Effector memory CD8-positive, alpha-beta T cell (primary cell): Measurements from ENCODE around the gene CCDC150.

Source experiments
- ATAC-seq: fragments of 150-1000 bp; cut with Tn5 transposase; replicated peaks from 2 replicates; pipeline ENCODE4 v1.10.0; 2021; ENCODE audit warnings: mild to moderate bottlenecking, moderate library complexity
- DNase-seq, 3 experiments: peaks; one replicate each; pipeline ENCODE4 v3.0.0; 2021
- H3K27ac Mint-ChIP-seq, 2 donors: one replicate each; pipeline ENCODE4 v1.8.0; 2022; ENCODE audit warnings: mild to moderate bottlenecking in 2 of 2, mixed read lengths in 2 of 2, moderate library complexity in 2 of 2
- H3K27me3 Mint-ChIP-seq, 2 donors: one replicate each; pipeline ENCODE4 v1.8.0; 2022; ENCODE audit warnings: mixed read lengths in 2 of 2
- H3K36me3 Mint-ChIP-seq: one replicate; pipeline ENCODE4 v1.8.0; 2022; ENCODE audit warnings: mild to moderate bottlenecking, moderate library complexity, mixed read lengths; ENCODE audit not compliant: insufficient read depth
- H3K4me1 Mint-ChIP-seq, 2 donors: one replicate each; pipeline ENCODE4 v1.8.0; 2022; ENCODE audit warnings: low read depth in 2 of 2, mixed read lengths in 2 of 2
- H3K4me3 Mint-ChIP-seq, 2 donors: one replicate each; pipeline ENCODE4 v1.8.0; 2022; ENCODE audit warnings: mild to moderate bottlenecking in 2 of 2, mixed read lengths in 2 of 2, moderate library complexity in 2 of 2
- H3K9me3 Mint-ChIP-seq, 2 donors: one replicate each; pipeline ENCODE4 v1.8.0; 2022; ENCODE audit warnings: mixed read lengths in 2 of 2

CCDC150 gene

GRCh38 chr2:196742216-196742615 is 102.7 kb downstream of the CCDC150 start:
- no peaks in the 10 kb centered on the region for H3K36me3 Mint-ChIP-seq
- H3K27me3 Mint-ChIP-seq: no peaks in the 10 kb centered on the region
- H3K27ac Mint-ChIP-seq: no peak overlapping the region
- no peak for DNase-seq
- H3K4me3 Mint-ChIP-seq: no peak overlapping the region
- ATAC-seq: no peak
- no peaks in the 10 kb centered on the region for H3K4me1 Mint-ChIP-seq
- H3K9me3 Mint-ChIP-seq: no peaks in the 10 kb centered on the region

GRCh38 chr2:196742685-196743084 is 103.2 kb downstream of the CCDC150 start:
- Mint-ChIP-seq H3K36me3 (no peaks in the 10 kb centered on the region), H3K4me3 (no peak overlapping the region), H3K9me3 (no peaks in the 10 kb centered on the region), H3K4me1 (no peaks in the 10 kb centered on the region), H3K27me3 (no peaks in the 10 kb centered on the region), H3K27ac (no peak overlapping the region)
- ATAC-seq: no peak
- DNase-seq: no peak

- H3K9me3 Mint-ChIP-seq: no peaks in the 10 kb centered on the region
Measured at GRCh38 chr2:196743165-196743564, 103.7 kb downstream of the CCDC150 start.

GRCh38 chr2:196745711-196746110 is 106.2 kb downstream of the CCDC150 start:
- Mint-ChIP-seq H3K4me3 (no peak overlapping the region), H3K27ac (no peak overlapping the region), H3K9me3 (no peaks in the 10 kb centered on the region), H3K27me3 (peaks cover 0 to 6% of the 10 kb centered on the region in 2 donors), H3K4me1 (no peaks in the 10 kb centered on the region), H3K36me3 (no peaks in the 10 kb centered on the region)
- ATAC-seq (no peak), DNase-seq (no peak)

More at GRCh38 chr2:196743165-196743564, 103.7 kb downstream of the CCDC150 start:
- Mint-ChIP-seq H3K36me3 (no peaks in the 10 kb centered on the region), H3K27me3 (peaks cover 0 to 2% of the 10 kb centered on the region in 2 donors), H3K27ac (no peak overlapping the region), H3K4me1 (no peaks in the 10 kb centered on the region), H3K4me3 (no peak overlapping the region)
- DNase-seq: no peak
- no peak for ATAC-seq

- DNase-seq (no peak), ATAC-seq (no peak)
- H3K4me3 Mint-ChIP-seq: no peak overlapping the region
- H3K9me3 Mint-ChIP-seq: no peaks in the 10 kb centered on the region
- H3K4me1 Mint-ChIP-seq: peaks cover 0 to 9% of the 10 kb centered on the region in 2 donors
- H3K27me3 Mint-ChIP-seq: peaks cover 0 to 6% of the 10 kb centered on the region in 2 donors
- no peaks in the 10 kb centered on the region for H3K36me3 Mint-ChIP-seq
- H3K27ac Mint-ChIP-seq: no peak overlapping the region
Measured at GRCh38 chr2:196747400-196747799, 107.9 kb downstream of the CCDC150 start.

GRCh38 chr2:196748123-196748522 is 108.6 kb downstream of the CCDC150 start:
- no peak overlapping the region for H3K4me3 Mint-ChIP-seq
- peaks cover 0 to 9% of the 10 kb centered on the region in 2 donors for H3K4me1 Mint-ChIP-seq
- H3K36me3 Mint-ChIP-seq: no peaks in the 10 kb centered on the region
- H3K27ac Mint-ChIP-seq: no peak overlapping the region
- H3K9me3 Mint-ChIP-seq: no peaks in the 10 kb centered on the region
- DNase-seq: no peak
- H3K27me3 Mint-ChIP-seq: peaks cover 0 to 6% of the 10 kb centered on the region in 2 donors
- no peak for ATAC-seq

GRCh38 chr2:196750291-196750923 is 110.9 kb downstream of the CCDC150 start:
- Mint-ChIP-seq H3K4me1 (peaks cover 0 to 9% of the 10 kb centered on the region in 2 donors), H3K9me3 (peaks cover under 1 to 7% of the 10 kb centered on the region in 2 donors), H3K27me3 (peaks cover 0 to 6% of the 10 kb centered on the region in 2 donors), H3K4me3 (no peak overlapping the region), H3K36me3 (no peaks in the 10 kb centered on the region), H3K27ac (no peak overlapping the region)
- DNase-seq (no peak), ATAC-seq (no peak)

- H3K9me3 Mint-ChIP-seq: peaks cover 7 to 14% of the 10 kb centered on the region in 2 donors
- peaks cover 0 to 6% of the 10 kb centered on the region in 2 donors for H3K27me3 Mint-ChIP-seq
- ATAC-seq: peak; percentile 89
- no peak overlapping the region for H3K27ac Mint-ChIP-seq
- no peaks in the 10 kb centered on the region for H3K36me3 Mint-ChIP-seq
- no peak overlapping the region for H3K4me3 Mint-ChIP-seq
- peak; percentile 49 to 69 (median 53) for DNase-seq
- peaks cover 0 to 9% of the 10 kb centered on the region in 2 donors for H3K4me1 Mint-ChIP-seq
Measured at GRCh38 chr2:196750977-196751631, 111.6 kb downstream of the CCDC150 start.

- H3K9me3 Mint-ChIP-seq: peaks cover 9 to 27% of the 10 kb centered on the region in 2 donors
Measured at GRCh38 chr2:196758474-196759377, 119.2 kb downstream of the CCDC150 start.

GRCh38 chr2:196759378-196759706 is 119.8 kb downstream of the CCDC150 start:
- Mint-ChIP-seq H3K4me3 (no peak overlapping the region), H3K27me3 (no peaks in the 10 kb centered on the region), H3K36me3 (peaks cover 11% of the 10 kb centered on the region), H3K9me3 (peaks cover 9 to 24% of the 10 kb centered on the region in 2 donors), H3K4me1 (peaks cover 0 to 2% of the 10 kb centered on the region in 2 donors), H3K27ac (no peak overlapping the region)
- ATAC-seq (no peak), DNase-seq (no peak)

More at GRCh38 chr2:196758474-196759377, 119.2 kb downstream of the CCDC150 start:
- ATAC-seq (no peak), DNase-seq (no peak)
- no peak overlapping the region for H3K4me3 Mint-ChIP-seq
- peaks cover 8% of the 10 kb centered on the region for H3K36me3 Mint-ChIP-seq
- no peaks in the 10 kb centered on the region for H3K27me3 Mint-ChIP-seq
- H3K4me1 Mint-ChIP-seq: peaks cover 0 to 2% of the 10 kb centered on the region in 2 donors
- no peak overlapping the region for H3K27ac Mint-ChIP-seq

GRCh38 chr2:196767101-196767500 is 127.6 kb downstream of the CCDC150 start:
- no peak overlapping the region for H3K27ac Mint-ChIP-seq
- H3K4me1 Mint-ChIP-seq: no peaks in the 10 kb centered on the region
- H3K27me3 Mint-ChIP-seq: no peaks in the 10 kb centered on the region
- H3K36me3 Mint-ChIP-seq: peaks cover 51% of the 10 kb centered on the region
- ATAC-seq: no peak
- DNase-seq: no peak
- H3K9me3 Mint-ChIP-seq: no peaks in the 10 kb centered on the region
- H3K4me3 Mint-ChIP-seq: no peak overlapping the region
